ENCODE results near the gene CYP3A5. TPM values are rescaled to one million over a fixed set of nuclear protein-coding genes. Genes with fewer than 3 reads are reported as not detected.
"Not testable (repeated sequence)": the region's sequence is repeated elsewhere in the genome, so short reads cannot be mapped to it uniquely, and the experiment has no call there.

CYP3A5 gene
- polyA plus RNA-seq, 1 donor: 2.7 TPM

DNA sequence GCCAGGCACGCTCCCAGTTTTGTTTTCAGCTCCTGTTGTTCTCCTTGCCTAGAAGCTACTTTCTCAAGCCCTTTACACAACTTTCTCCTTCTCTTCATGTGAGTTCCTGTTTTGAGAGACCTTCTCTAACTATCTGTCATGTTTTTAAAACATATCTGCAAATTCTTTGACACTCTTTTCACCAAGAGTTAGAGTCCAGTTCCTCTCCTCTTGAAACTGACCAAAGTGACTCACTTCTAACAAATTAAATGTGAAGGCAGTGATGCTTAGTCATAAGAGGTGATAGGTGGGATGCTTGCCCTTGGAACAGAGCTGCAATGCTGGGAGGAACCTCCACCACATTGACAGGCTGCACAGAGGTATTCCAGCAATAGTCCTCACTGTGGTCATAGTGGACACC lies 37.8 kb downstream of the CYP3A5 start:
- no peak for DNase-seq

DNA sequence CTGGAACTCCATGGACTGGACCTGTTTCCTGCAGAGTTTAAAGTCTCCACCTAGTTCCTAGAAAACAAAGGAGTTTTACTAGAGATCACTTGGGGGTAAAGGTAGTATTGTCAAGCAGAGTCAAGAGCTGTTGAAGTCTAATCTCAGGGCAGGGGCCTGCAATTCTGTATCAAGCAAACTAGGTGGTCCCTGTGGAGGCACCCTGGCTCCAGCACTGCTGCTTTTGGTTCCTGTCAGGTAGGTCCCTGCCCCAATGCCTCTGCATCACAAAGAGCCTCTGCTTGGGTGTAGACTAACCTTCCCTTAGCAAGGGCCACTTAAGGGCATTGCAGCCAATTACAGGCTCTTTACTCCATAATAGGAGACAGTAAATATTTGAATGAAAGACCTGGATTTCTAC lies 40.5 kb downstream of the CYP3A5 start:
- no peak for DNase-seq

DNA sequence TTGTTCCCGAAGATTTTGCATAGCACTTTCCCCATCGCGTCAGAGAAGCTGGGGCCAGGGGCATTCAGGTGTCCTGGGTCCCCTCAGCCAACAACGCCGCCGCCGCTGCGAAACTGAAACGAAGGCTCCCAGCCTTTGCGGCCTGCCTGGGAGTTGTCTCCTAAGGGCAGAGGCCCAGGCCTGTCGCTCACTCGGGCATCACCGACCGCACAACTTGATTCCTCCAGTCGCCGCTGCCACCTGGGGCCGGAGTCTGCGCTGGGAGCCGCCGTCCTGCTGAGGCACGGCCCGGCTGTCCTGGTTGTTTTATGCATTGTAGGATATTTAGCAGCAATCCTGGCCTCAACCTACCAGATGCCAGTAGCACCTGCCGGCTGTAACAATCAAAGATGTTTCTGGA lies 41.1 kb downstream of the CYP3A5 start:
- no peak for DNase-seq

GRCh38 chr7:99637414-99637813 lies 42.4 kb downstream of the CYP3A5 start:
- DNase-seq: not testable (repeated sequence)

DNA sequence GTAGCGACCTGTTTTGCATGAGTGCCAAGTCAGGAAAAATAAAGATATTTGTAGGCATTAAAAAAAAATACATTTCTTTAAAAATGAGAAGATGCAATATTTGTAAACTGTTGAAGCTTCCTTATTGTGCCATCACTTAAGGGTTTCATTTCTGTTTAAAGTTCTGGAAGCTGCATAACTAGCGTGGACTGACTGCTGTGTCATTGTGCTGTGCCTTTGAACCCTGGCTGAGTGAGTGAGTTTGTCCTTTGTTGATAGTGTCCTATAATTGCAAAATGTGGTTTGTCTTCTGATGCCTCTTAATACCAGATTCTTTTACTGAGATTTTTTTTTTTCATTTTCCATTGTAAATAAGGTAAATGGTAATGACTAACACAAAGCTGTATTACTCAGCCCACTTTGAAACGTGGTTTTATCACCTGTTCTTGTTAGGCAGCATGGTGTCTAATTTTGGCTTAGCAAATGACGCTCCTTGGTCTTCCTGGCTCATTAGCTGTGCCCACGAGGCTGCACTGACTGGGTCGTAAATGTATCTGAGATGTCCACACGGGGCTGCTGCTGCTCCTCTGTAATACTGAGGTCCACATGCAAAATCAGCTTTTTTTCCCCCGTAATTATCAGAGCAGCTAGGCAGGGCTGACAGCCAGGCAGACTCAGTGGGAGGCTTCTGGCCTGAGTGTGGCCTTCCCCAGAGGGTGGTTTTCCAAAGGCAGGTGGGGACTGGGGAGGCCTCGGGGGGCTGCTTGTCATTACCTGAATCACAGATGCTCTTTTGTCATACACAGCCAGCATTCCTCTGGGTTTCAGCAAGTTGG lies 48.3 kb downstream of the CYP3A5 start:
- DNase-seq: no peak

DNA sequence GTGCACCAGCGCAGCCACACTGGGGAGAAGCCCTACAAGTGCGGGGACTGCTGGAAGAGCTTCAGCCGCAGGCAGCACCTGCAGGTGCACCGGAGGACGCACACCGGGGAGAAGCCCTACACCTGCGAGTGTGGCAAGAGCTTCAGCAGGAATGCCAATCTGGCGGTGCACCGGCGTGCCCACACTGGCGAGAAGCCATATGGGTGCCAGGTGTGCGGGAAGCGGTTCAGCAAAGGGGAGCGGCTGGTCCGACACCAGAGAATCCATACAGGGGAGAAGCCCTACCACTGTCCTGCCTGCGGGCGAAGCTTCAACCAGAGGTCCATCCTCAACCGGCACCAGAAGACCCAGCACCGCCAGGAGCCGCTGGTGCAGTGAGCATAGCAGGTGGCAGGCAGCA lies 50.2 kb downstream of the CYP3A5 start:
- no peak for DNase-seq

GRCh38 chr7:99628471-99629465 lies 51.0 kb downstream of the CYP3A5 start:
- DNase-seq: no peak

GRCh38 chr7:99627513-99627912 lies 52.3 kb downstream of the CYP3A5 start:
- no peak for DNase-seq

DNA sequence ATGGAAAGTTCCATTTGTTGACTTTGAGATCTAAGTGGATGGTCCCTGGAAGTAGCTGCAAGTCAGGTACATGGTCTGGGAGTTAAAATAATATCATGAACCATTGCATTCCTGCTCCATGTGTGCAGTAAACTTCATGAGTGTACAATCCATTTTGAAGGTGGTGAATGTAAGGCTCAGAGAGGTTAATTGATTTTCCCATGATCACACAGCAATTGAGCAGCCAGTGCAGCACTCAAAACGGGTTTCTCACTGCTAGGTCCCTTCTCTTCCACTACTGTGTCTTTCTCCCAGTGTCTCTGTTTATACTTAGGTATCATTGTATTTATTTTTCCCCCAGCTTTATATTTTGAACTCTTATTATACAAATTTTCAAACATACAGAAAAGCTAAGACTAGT lies 53.1 kb downstream of the CYP3A5 start:
- DNase-seq: no peak

- no peak for DNase-seq
These were observed 53.8 kb downstream of the CYP3A5 start for GRCh38 chr7:99625961-99626360.

GRCh38 chr7:99625321-99625720 lies 54.5 kb downstream of the CYP3A5 start:
- DNase-seq: no peak

DNA sequence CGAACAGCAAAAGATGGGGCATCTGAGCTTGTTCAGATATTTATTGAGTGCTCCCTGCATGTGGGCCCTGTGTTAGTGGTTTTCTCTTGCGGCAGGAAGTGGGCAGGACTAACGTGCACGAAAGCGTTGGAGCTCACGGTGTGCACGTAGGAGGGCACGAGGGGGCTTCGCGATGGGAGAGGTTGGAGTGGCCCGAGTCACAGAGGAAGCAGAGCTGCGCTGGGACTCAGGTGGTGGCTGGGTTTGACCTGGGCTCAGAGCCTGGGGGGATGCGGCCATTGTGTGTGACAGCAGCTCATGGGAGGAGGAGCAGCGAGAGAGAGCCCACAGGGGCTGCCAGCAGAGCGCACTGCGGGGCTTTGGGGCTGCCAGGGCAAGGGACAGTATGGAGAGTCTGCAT lies 55.3 kb downstream of the CYP3A5 start:
- no peak for DNase-seq

- no peak for DNase-seq
These were observed 55.9 kb downstream of the CYP3A5 start for GRCh38 chr7:99623702-99624447.

DNA sequence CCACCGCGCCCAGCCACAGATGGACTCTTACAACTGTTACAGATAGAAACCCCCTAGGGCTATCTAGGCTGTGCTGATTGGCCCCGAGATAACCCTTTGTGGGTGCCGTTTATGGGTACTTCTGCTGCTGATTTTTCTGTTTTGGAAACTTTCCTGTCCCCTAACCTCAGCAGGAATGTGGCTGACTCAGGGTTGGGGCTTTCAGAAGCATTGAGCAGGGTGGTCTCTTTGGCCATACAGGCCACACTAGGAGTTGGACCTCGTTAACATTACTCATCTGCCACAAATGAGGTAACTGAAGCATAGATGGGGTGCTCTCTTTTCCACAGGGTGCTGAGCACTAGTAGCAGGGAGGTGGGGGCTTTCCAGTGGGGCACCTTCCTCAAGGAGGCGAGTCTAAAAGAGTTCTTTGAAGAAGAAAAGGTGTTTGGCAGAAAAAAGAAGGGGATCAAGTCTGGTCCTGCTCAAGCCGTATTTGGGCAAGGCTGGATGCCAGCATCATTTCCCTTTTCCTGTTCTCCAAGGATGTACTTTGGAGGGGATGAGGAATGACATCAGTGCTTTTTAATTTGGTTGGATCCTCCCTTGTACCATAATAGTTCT lies 56.6 kb downstream of the CYP3A5 start:
- no peak for DNase-seq

DNA sequence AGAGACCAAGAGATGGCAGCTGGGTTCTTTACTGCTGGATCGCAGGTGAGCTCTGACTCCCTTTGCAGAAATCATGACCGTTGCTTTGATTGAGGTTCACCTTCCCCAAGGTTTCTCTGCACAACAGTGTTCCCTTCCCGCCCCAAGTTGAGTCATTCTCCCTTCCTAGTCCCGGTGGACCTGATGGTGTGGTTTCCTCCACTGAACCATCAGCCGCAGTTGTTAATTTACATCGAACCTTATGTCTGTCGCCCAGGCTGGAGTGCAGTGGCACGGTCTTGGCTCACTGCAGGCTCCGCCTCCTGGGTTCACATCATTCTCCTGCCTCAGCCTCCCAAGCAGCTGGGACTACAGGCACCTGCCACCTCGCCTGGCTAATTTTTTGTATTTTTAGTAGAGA lies 57.2 kb downstream of the CYP3A5 start:
- DNase-seq: no peak

DNA sequence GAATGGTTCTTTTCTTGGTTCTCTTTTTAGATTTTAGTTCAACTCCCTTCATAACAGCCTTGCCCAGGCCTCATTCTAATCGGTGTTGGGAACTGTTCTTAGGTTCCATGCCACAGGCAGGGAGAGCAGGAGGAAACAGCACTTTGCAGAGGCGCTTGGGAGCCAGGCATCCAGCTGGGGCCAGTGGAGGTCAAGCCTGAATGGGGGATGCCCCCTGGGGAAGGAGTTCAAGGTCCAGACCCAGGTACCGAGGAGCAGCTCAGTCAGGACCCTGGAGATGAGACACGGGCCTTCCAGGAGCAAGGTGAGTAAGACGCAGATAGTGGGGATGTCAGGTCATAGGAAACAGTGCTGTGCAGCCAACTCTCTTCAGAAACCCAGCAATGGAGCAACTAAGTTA lies 58.5 kb downstream of the CYP3A5 start:
- DNase-seq: no peak

GRCh38 chr7:99619571-99620130 lies 60.1 kb downstream of the CYP3A5 start:
- DNase-seq: no peak

GRCh38 chr7:99618726-99619125 lies 61.1 kb downstream of the CYP3A5 start:
- no peak for DNase-seq

GRCh38 chr7:99617192-99617781 lies 62.5 kb downstream of the CYP3A5 start:
- no peak for DNase-seq

DNA sequence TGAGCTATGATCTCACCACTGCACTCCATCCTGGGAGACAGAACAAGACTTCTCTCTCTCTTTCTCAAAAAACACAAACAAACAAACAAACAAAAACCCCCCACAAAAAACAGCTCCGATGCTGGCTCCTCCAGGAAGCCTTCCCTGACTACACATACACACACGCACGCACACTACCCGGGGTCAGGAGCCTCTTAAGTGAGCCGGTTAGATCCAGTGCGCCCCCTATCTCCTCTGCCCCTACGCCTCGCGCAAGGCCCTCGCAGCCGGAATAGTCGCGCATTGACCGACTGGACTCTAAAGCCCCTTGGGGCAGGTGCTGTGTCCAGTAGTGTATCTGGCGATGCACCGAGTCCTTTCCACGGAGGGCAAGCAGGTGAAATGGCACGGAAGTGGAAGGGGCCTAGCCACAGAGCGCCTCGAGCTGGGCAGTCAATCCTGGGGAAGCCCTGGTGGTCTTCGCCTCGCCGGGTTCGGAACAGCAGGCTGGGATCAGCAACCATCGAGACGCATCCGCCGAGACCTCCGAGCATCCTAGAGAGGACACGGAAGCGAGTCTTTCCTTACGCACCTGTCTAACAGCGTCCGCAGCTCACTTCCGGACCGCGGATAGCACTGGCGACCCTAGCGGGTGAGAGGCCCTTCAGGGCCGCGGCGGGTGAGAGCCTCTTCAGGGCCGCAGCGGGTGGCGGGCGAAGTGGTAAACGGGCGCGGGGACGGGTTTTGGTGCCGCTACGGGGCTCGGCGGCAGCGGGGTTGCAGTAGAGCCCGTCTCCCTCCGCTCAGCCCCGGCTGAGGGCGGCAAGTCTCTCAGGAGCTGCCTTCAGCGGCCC lies 63.2 kb downstream of the CYP3A5 start, which contains the start of gene ZSCAN25:
Gene ZSCAN25, plus strand, starts transcription at position 588 of the 833 bp plus-strand sequence. CDS start 2,661 bp downstream, outside the sequence.
- peak; percentile 94 for DNase-seq
